Globus pallidus (tissue), 1 donor: Measurements from ENCODE around the gene RFTN2.
"Not testable (repeated sequence)": the region's sequence is repeated elsewhere in the genome, so short reads cannot be mapped to it uniquely, and the experiment has no call there.

Source experiments
- DNase-seq: peaks from one replicate; pipeline ENCODE4 v3.0.0-alpha.2; 2015; ENCODE audit warnings: low spot score

Gene RFTN2

GRCh38 chr2:197674591-197674990, 796 bp downstream of the RFTN2 start:
- DNase-seq = peak; percentile 87

GRCh38 chr2:197674060-197674459, 1.3 kb downstream of the RFTN2 start:
- DNase-seq = peak; percentile 77

- peak; percentile 37 for DNase-seq
Observed at GRCh38 chr2:197673606-197674005, 1.8 kb downstream of the RFTN2 start.

- DNase-seq = peak; percentile 31
Observed at GRCh38 chr2:197673106-197673505, 2.3 kb downstream of the RFTN2 start.

GRCh38 chr2:197672371-197672893, 3.0 kb downstream of the RFTN2 start:
- DNase-seq = no peak

GRCh38 chr2:197669077-197669476, 6.3 kb downstream of the RFTN2 start:
- no peak for DNase-seq

- DNase-seq = no peak
Observed at GRCh38 chr2:197668296-197668695, 7.1 kb downstream of the RFTN2 start.

GRCh38 chr2:197666277-197666676, 9.1 kb downstream of the RFTN2 start:
- DNase-seq = no peak

- DNase-seq = no peak
Observed at GRCh38 chr2:197661626-197662025, 13.8 kb downstream of the RFTN2 start.

GRCh38 chr2:197657562-197657961, 17.8 kb downstream of the RFTN2 start:
- no peak for DNase-seq

GRCh38 chr2:197647961-197648690, 27.3 kb downstream of the RFTN2 start:
- no peak for DNase-seq

GRCh38 chr2:197641666-197642065, 33.7 kb downstream of the RFTN2 start:
- no peak for DNase-seq

- not testable (repeated sequence) for DNase-seq
Observed at GRCh38 chr2:197640571-197641122, 34.7 kb downstream of the RFTN2 start.

GRCh38 chr2:197633109-197633657, 42.2 kb downstream of the RFTN2 start:
- no peak for DNase-seq

GRCh38 chr2:197628043-197628500, 47.3 kb downstream of the RFTN2 start:
- DNase-seq = peak; percentile 94

- no peak for DNase-seq
Observed at GRCh38 chr2:197626965-197627625, 48.3 kb downstream of the RFTN2 start.

GRCh38 chr2:197620133-197620532, 55.3 kb downstream of the RFTN2 start:
- no peak for DNase-seq

GRCh38 chr2:197615016-197615652, 60.3 kb downstream of the RFTN2 start:
- DNase-seq = no peak

- no peak for DNase-seq
Observed at GRCh38 chr2:197614532-197614931, 60.9 kb downstream of the RFTN2 start.

- peak; percentile 26 for DNase-seq
Observed at GRCh38 chr2:197613509-197613987, 61.8 kb downstream of the RFTN2 start.

- no peak for DNase-seq
Observed at GRCh38 chr2:197606180-197606579, 69.2 kb downstream of the RFTN2 start.
